ENCODE measurements around the gene ALK.

DNA sequence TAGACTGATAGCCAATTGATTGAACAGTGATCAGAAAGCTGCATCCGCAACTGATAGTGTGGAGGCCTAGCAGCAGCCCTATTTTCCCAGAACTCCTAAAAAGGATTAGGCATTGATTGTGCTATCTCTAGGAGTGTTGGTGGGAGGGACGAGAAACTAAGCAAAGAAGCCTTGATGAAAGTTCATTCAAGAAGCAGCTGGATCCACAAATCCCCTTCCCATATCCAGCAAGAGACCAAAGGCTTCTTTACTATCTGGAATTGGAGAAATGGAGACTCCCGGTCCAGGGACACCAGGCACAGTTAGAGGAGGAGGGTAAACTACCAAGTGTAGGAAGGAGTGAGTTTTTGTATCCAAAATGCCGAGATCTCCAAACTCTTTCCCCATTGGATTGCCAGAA is 151.5 kb downstream of the ALK start:
- TF ChIP-seq, protein P1, sequence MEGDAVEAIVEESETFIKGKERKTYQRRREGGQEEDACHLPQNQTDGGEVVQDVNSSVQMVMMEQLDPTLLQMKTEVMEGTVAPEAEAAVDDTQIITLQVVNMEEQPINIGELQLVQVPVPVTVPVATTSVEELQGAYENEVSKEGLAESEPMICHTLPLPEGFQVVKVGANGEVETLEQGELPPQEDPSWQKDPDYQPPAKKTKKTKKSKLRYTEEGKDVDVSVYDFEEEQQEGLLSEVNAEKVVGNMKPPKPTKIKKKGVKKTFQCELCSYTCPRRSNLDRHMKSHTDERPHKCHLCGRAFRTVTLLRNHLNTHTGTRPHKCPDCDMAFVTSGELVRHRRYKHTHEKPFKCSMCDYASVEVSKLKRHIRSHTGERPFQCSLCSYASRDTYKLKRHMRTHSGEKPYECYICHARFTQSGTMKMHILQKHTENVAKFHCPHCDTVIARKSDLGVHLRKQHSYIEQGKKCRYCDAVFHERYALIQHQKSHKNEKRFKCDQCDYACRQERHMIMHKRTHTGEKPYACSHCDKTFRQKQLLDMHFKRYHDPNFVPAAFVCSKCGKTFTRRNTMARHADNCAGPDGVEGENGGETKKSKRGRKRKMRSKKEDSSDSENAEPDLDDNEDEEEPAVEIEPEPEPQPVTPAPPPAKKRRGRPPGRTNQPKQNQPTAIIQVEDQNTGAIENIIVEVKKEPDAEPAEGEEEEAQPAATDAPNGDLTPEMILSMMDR (IDR thresholded peaks at IDR 0.05): no peak
- TF ChIP-seq POLR2A (IDR thresholded peaks at IDR 0.05) (no peak), POLR2AphosphoS5 (IDR thresholded peaks at IDR 0.05) (no peak)

Data from sigmoid colon (tissue), 4 donors.